Thoracic aorta (tissue), 2 donors: ENCODE results near the gene IP6K1. TPM values are rescaled to one million over a fixed set of nuclear protein-coding genes. Genes with fewer than 3 reads are reported as not detected.

Source experiments
- ATAC-seq: fragments of 150-250 bp; one replicate; pipeline ENCODE4 v1.8.0; 2017; ENCODE audit warnings: low read depth; ENCODE audit not compliant: insufficient number of reproducible peaks, low FRiP score
- DNase-seq: peaks from one replicate; pipeline ENCODE4 v3.0.0-alpha.2; 2020; ENCODE audit warnings: low spot score
- H3K27ac ChIP-seq, 2 donors: fragments of 200-600 bp; sonication (generic); 1 replicate in 1 of 2; 2 replicates in 1 of 2; pipeline ENCODE4 v1.5.1; 2016; ENCODE audit warnings: mild to moderate bottlenecking in 2 of 2, moderate library complexity in 2 of 2
- H3K27me3 ChIP-seq: fragments of 200-600 bp; sonication (generic); replicated peaks from 2 replicates; pipeline ENCODE4 v1.6.0; 2016; ENCODE audit warnings: mild to moderate bottlenecking; ENCODE audit not compliant: insufficient read depth
- H3K36me3 ChIP-seq: fragments of 200-600 bp; sonication (generic); one replicate; pipeline ENCODE4 v1.5.1; 2016
- H3K4me1 ChIP-seq, 2 donors: fragments of 200-600 bp; sonication (generic); 1 replicate in 1 of 2; 2 replicates in 1 of 2; pipeline versions ENCODE4 v1.5.1 to v1.6.0; 2016; ENCODE audit warnings: low read depth in 2 of 2, mild to moderate bottlenecking in 1 of 2; ENCODE audit not compliant: control insufficient read depth in 1 of 2
- H3K4me3 ChIP-seq: fragments of 200-600 bp; sonication (generic); 2 replicates; pipeline ENCODE4 v1.5.1; 2016; ENCODE audit warnings: mild to moderate bottlenecking
- H3K9me3 ChIP-seq: fragments of 200-600 bp; sonication (generic); 2 replicates; pipeline ENCODE4 v1.5.1; 2016
- total RNA-seq, 2 donors: library from RNA; depleted of rRNA; stranded (reverse); fragments of >200 nt; gene quantifications; one replicate each; pipeline versions ENCODE4 v1.1.0 to v1.2.3, GENCODE V29; 2016
- TF ChIP-seq, protein P1 (sequence below): fragments of 200-600 bp; sonication (generic); IDR thresholded peaks from one replicate; pipeline ENCODE4 v1.5.1; 2019; ENCODE audit warnings: antibody characterized with exemption

IP6K1 gene
- total RNA-seq, 2 donors from 2014 or later: 56.6 to 69.0 TPM

DNA sequence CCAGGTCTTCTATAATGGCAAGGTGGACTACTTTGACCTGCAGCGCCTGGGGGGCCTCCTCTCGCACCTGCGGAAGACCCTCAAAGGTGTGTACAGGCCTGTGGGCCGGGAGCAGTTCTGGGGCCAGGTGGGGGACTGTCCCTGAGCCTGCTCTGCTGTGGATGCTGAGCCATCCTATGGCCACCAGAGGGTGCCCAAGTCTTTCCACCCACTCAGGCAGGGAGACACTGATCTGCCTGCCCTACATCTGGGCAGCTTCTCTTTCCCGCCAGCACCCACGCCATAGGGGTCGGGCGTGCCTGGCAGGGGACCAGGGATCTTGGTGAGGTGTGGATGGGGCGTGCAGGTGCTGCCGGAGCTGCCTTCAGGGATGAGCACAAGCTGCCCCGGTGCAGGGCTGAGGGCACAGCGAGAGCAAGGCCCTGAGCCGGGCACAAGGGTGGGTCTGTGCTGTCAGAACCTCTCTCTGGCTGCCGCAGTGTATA, 82.9 kb downstream of the IP6K1 start:
- peaks cover 33% of the 10 kb centered on the region for H3K36me3 ChIP-seq
- TF ChIP-seq, protein P1, sequence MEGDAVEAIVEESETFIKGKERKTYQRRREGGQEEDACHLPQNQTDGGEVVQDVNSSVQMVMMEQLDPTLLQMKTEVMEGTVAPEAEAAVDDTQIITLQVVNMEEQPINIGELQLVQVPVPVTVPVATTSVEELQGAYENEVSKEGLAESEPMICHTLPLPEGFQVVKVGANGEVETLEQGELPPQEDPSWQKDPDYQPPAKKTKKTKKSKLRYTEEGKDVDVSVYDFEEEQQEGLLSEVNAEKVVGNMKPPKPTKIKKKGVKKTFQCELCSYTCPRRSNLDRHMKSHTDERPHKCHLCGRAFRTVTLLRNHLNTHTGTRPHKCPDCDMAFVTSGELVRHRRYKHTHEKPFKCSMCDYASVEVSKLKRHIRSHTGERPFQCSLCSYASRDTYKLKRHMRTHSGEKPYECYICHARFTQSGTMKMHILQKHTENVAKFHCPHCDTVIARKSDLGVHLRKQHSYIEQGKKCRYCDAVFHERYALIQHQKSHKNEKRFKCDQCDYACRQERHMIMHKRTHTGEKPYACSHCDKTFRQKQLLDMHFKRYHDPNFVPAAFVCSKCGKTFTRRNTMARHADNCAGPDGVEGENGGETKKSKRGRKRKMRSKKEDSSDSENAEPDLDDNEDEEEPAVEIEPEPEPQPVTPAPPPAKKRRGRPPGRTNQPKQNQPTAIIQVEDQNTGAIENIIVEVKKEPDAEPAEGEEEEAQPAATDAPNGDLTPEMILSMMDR: peak; percentile 75
- DNase-seq: no peak

DNA sequence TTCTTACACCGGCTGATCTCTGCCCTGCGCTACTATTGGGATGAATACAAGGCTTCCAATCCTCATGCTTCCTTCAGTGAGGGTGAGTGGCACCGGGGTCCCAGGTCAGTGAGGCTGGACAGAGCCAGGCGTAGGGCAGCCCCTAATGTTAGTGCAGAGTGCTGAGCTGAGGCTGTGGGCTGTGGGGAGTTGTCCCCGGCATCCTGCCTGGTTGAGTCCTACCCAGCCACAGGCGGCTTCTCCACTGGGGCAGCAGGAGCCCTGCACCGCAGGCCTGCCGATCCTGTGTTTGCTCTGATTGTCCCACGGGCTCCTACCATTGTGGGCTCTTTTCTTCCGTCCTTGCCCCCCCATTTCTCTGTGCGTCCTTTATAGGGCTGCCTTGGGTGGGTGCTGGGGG, 83.7 kb downstream of the IP6K1 start:
- ATAC-seq (no peak), DNase-seq (no peak)
- Histone ChIP-seq H3K4me1 (no peaks in the 10 kb centered on the region), H3K9me3 (no peaks in the 10 kb centered on the region), H3K36me3 (peaks cover 37% of the 10 kb centered on the region), H3K27ac (no peak overlapping the region), H3K4me3 (no peak overlapping the region), H3K27me3 (no peaks in the 10 kb centered on the region)
- TF ChIP-seq, protein P1: no peak

More for the DNA sequence above, 82.9 kb downstream of the IP6K1 start:
- H3K27me3 ChIP-seq: no peaks in the 10 kb centered on the region
- no peak overlapping the region for H3K27ac ChIP-seq
- no peak for ATAC-seq
- H3K9me3 ChIP-seq: no peaks in the 10 kb centered on the region
- H3K4me1 ChIP-seq: no peaks in the 10 kb centered on the region
- H3K4me3 ChIP-seq: no peak overlapping the region

DNA sequence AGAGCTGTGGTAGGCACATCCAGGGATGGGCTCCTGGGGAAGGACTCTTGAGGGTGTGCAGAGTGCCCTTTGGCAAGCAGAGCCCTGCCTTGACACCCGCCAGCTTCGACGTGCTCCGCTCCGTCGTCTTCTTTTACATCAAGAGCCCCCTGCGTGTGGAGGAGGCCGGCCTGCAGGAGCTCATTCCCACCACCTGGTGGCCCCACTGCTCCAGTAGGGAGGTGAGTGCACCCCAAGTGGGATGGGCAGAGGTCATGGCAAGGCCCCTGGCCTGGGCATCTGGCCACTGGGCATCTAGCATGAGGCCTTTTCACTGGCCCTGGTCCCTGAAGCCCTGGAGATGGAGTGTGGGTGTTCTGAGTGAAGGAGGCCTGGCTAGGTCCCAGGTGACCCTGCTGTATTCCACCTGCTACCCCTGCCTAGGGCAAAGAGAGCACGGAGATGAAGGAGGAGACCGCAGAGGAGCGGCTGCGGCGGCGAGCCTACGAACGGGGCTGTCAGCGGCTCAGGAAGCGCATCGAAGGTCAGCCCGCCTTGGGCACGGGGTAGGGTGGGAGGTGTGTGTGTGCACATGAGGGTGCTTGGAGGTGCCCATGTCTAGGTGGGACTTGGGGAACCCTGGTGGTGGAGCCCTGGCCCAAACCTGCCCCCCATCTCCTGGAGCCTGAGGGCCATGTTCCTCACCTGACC, 84.8 kb downstream of the IP6K1 start:
- DNase-seq: no peak
- Histone ChIP-seq H3K9me3 (no peaks in the 10 kb centered on the region), H3K4me3 (no peak overlapping the region), H3K27ac (no peak overlapping the region), H3K36me3 (peaks cover 37% of the 10 kb centered on the region), H3K4me1 (no peaks in the 10 kb centered on the region), H3K27me3 (no peaks in the 10 kb centered on the region)
- TF ChIP-seq, protein P1: no peak
- no peak for ATAC-seq

DNA sequence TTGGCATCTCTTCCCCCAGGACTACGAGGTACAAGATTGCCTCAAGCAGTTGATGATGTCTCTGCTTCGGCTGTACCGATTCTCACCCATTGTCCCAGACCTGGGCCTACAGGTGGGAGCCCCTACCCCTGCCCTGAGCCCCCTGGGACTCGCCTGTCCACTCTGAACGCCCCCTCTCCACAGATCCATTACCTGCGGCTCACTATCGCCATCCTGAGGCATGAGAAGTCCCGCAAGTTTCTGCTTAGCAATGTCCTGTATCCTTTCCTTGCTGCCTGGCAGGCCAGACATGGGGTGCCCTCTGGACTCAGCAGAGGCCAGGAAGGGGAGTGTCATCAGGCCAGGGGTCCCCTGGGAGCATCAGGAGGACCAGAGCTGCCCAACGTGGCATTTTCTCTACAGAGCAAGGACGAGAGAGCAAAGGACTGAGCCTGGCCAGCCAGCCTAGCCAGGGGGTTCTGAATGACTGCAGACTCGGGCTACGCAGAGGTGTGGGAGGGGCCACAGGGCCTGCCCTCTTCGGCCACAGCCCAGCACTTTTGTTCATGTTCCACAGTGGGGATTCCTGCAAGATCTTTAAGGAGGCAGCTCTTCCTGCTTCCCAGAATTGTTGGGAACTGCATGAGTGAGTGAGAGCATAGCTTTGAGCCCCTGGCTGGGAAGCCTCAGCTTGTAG, 85.8 kb downstream of the IP6K1 start:
- DNase-seq (no peak), ATAC-seq (no peak)
- Histone ChIP-seq H3K27ac (no peak overlapping the region), H3K9me3 (no peaks in the 10 kb centered on the region), H3K4me1 (no peaks in the 10 kb centered on the region), H3K27me3 (no peaks in the 10 kb centered on the region), H3K36me3 (peaks cover 36% of the 10 kb centered on the region), H3K4me3 (no peak overlapping the region)
- TF ChIP-seq, protein P1: no peak

DNA sequence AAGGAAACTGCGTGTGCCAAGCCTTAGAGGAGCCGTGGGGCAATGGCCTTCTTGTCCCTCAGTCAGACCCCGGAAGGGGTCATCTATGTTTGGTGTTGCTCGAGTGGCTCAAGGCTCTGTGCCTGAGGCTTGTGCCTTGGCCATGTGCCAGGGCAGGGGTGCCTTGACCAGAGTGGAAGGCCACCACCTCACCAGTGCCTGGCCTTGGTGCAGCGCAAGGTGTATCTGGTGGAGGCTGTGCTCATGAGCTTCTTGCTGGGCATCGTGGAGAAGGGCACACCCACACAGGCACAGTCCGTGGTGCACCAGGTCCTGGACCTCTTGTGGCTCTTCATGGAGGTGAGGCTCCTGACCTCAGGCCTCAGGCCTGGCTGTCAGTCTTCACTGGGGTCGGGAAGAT, 86.3 kb downstream of the IP6K1 start:
- ATAC-seq: no peak
- H3K36me3 ChIP-seq: peaks cover 30% of the 10 kb centered on the region
- TF ChIP-seq, protein P1: no peak

More for the DNA sequence above, 86.3 kb downstream of the IP6K1 start:
- no peak overlapping the region for H3K27ac ChIP-seq
- no peaks in the 10 kb centered on the region for H3K9me3 ChIP-seq
- no peaks in the 10 kb centered on the region for H3K27me3 ChIP-seq
- no peaks in the 10 kb centered on the region for H3K4me1 ChIP-seq
- H3K4me3 ChIP-seq: no peak overlapping the region
- DNase-seq: no peak
